ENCODE measurements around the gene RNU1-3. TPM values are rescaled to one million over a fixed set of nuclear protein-coding genes. Genes with fewer than 3 reads are reported as not detected.
"Not testable (repeated sequence)": the region's sequence is repeated elsewhere in the genome, so short reads cannot be mapped to it uniquely, and the experiment has no call there.

The RNU1-3 gene
- total RNA-seq, 2 donors from 2014 or later: 1,159 to 2,517 TPM

GRCh38 chr1:16677552-16678431 is 11.0 kb upstream of the RNU1-3 start:
- H3K4me1 ChIP-seq: no peaks in the 10 kb centered on the region
- no peak overlapping the region for H3K9ac ChIP-seq (ENCODE audit: low read depth in 2 of 2, low read length in 2 of 2)
- no peak for TF ChIP-seq CTCF (IDR thresholded peaks at IDR 0.05)
- H3K27me3 ChIP-seq: no peaks in the 10 kb centered on the region
- no peaks in the 10 kb centered on the region for H3K36me3 ChIP-seq
- DNase-seq: peak; percentile 47
- no peak overlapping the region for H3K27ac ChIP-seq
- intact Hi-C loops (cut with DNase I): no loop called here
- no peaks in the 10 kb centered on the region for H3K9me3 ChIP-seq
- H3K4me3 ChIP-seq: no peak overlapping the region

GRCh38 chr1:16676661-16677523 is 10.1 kb upstream of the RNU1-3 start:
- DNase-seq; intact Hi-C loops (cut with DNase I); H3K4me1 ChIP-seq: not testable (repeated sequence)

DNA sequence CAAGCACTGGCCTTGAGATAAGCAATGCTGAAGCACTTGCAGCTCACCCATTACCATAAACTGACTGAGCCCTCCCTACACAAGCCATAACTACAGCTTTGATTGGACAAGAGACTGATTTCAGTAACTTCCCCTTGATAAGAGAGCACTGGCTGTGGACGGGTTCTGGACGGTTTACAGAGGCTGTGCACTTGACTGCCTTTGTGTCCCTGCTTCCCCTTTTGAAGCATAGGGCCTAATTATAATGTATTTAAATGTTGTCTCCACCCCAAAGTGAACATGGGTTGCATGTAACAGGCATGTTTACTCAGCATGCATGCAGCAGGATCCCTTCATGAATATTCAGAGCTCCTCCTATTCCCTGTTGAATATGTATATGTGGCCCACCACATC is 8.4 kb upstream of the RNU1-3 start:
- H3K4me3 ChIP-seq; intact Hi-C loops (cut with DNase I); H3K9me3 ChIP-seq: not testable (repeated sequence)

More at GRCh38 chr1:16676661-16677523, 10.1 kb upstream of the RNU1-3 start:
- H3K27me3 ChIP-seq; H3K36me3 ChIP-seq; H3K4me3 ChIP-seq; H3K9ac ChIP-seq (ENCODE audit: low read depth in 2 of 2, low read length in 2 of 2); H3K9me3 ChIP-seq; H3K27ac ChIP-seq: not testable (repeated sequence)

DNA sequence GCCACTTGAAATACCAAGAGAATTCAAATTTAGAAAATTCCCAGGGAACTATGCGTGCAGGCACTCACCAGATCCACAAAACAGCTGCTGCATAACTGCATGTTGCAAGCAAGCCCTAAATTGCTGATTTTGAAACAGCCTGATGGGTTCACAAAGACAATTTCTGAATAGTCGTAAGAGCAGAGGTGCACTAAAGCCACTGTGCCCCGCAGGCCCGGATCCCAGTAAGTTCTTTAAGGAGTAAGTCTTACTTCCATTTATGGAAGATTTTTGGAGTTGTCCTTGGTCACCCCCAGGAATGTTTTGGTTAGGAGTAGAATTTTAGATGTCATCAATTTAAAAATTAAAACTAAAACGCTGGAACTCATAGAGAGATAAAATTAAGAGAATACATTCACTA is 7.2 kb upstream of the RNU1-3 start:
- H3K9me3 ChIP-seq; H3K4me1 ChIP-seq; intact Hi-C loops (cut with DNase I); H3K36me3 ChIP-seq; DNase-seq; H3K27ac ChIP-seq; H3K4me3 ChIP-seq; H3K9ac ChIP-seq (ENCODE audit: low read depth in 2 of 2, low read length in 2 of 2); H3K27me3 ChIP-seq: not testable (repeated sequence)

More for the DNA sequence above, 8.4 kb upstream of the RNU1-3 start:
- H3K36me3 ChIP-seq; H3K9ac ChIP-seq (ENCODE audit: low read depth in 2 of 2, low read length in 2 of 2); H3K27ac ChIP-seq; DNase-seq; H3K4me1 ChIP-seq; H3K27me3 ChIP-seq: not testable (repeated sequence)

DNA sequence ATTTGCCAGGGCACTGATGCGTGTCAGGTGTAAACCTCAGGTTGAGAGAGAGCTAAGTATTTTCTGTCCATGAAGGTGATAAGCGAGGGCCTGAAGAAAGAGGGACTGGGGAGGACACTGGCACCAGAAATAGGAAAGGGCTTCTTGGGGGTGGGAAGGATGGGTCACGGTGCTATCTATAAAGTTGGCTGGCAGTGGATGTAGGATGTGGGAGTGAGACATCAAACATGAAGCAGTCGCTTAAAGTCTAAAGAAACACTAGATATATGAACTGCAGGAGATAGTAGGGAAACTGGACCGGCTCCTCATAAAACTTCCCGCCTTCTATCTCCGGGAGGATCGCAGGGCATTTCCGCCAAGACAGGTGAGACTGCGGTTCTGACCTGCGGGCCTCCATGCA is 912 bp downstream of the RNU1-3 start:
- H3K9ac ChIP-seq (ENCODE audit: low read depth in 2 of 2, low read length in 2 of 2); H3K27me3 ChIP-seq; H3K4me1 ChIP-seq; H3K27ac ChIP-seq; H3K9me3 ChIP-seq; H3K4me3 ChIP-seq; DNase-seq; H3K36me3 ChIP-seq; intact Hi-C loops (cut with DNase I): not testable (repeated sequence)

GRCh38 chr1:16658234-16658633 is 8.5 kb downstream of the RNU1-3 start:
- H3K4me1 ChIP-seq; H3K9ac ChIP-seq (ENCODE audit: low read depth in 2 of 2, low read length in 2 of 2); DNase-seq; H3K36me3 ChIP-seq; H3K27me3 ChIP-seq; H3K9me3 ChIP-seq; intact Hi-C loops (cut with DNase I); H3K4me3 ChIP-seq; H3K27ac ChIP-seq: not testable (repeated sequence)

DNA sequence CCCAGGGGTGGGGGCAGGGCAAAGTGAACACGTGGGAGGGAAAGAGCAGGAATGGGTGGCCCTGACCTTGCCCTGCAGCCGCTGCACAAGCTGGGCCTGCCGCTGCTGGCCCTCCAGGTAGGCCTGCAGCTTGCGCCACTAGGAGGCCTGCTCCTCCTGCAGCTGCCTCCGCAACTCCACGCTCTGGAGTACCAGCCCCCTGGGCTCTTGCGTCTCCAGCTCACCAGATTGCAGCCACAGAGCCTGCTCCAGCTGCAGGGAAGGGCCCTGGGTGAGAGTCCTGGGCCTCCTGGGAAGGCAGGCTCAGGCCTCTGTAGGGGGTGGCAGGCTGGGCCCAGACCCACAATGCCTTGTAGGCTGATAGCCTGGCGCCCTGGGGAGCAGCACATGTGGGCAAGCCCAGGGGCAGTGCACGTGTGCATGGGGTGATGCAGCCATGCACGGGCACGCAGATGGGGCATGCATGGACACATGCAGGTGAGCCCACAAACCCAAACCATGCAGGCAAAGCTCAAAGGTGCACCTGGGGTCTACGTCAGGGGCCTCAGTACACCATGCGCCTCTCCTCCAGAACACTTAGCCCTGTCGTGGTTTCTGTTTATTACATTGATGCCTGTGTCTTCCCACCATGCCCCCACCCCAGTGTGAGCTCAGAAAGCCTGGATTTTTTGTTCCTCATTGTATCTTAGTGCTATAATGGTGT is 9.6 kb downstream of the RNU1-3 start:
- intact Hi-C loops (cut with DNase I); DNase-seq; H3K4me3 ChIP-seq; H3K27me3 ChIP-seq; H3K9me3 ChIP-seq; H3K4me1 ChIP-seq; H3K9ac ChIP-seq (ENCODE audit: low read depth in 2 of 2, low read length in 2 of 2); H3K36me3 ChIP-seq; H3K27ac ChIP-seq: not testable (repeated sequence)

GRCh38 chr1:16656574-16656973 is 10.2 kb downstream of the RNU1-3 start:
- H3K9ac ChIP-seq (ENCODE audit: low read depth in 2 of 2, low read length in 2 of 2); H3K27ac ChIP-seq; DNase-seq; H3K27me3 ChIP-seq; H3K4me3 ChIP-seq; H3K4me1 ChIP-seq; H3K36me3 ChIP-seq; intact Hi-C loops (cut with DNase I); H3K9me3 ChIP-seq: not testable (repeated sequence)

DNA sequence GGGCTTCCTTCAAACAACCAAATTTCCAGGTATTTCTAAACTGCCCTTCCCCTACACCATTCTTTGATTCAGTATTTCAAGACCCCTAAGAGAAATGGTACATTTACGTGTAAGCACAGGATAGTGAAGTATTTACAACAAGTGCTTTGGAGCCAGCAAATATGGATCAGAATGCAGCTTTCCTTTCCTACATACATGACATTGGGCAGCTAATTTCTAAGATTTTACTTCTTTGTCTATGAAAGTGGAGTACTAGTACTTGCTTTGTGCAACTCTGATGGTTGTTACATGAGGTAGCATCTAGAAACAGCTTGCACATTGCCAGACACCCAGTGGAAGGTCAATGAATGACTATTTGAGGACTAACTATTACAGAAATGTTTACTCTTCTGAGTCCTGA is 15.2 kb downstream of the RNU1-3 start:
- H3K9me3 ChIP-seq; intact Hi-C loops (cut with DNase I); H3K9ac ChIP-seq (ENCODE audit: low read depth in 2 of 2, low read length in 2 of 2); DNase-seq; H3K27me3 ChIP-seq; H3K27ac ChIP-seq; H3K4me3 ChIP-seq; H3K4me1 ChIP-seq; H3K36me3 ChIP-seq: not testable (repeated sequence)

GRCh38 chr1:16649960-16650359 is 16.8 kb downstream of the RNU1-3 start:
- H3K9me3 ChIP-seq; H3K27ac ChIP-seq; H3K36me3 ChIP-seq; H3K27me3 ChIP-seq; H3K4me3 ChIP-seq; H3K9ac ChIP-seq (ENCODE audit: low read depth in 2 of 2, low read length in 2 of 2); DNase-seq; H3K4me1 ChIP-seq; intact Hi-C loops (cut with DNase I): not testable (repeated sequence)

GRCh38 chr1:16649390-16649789 is 17.4 kb downstream of the RNU1-3 start:
- peak; percentile 23 for DNase-seq

GRCh38 chr1:16648756-16649155 is 18.0 kb downstream of the RNU1-3 start:
- DNase-seq; H3K4me3 ChIP-seq; intact Hi-C loops (cut with DNase I): not testable (repeated sequence)

More at GRCh38 chr1:16649390-16649789, 17.4 kb downstream of the RNU1-3 start:
- H3K4me1 ChIP-seq; H3K27me3 ChIP-seq; H3K4me3 ChIP-seq; H3K9ac ChIP-seq (ENCODE audit: low read depth in 2 of 2, low read length in 2 of 2); H3K9me3 ChIP-seq; intact Hi-C loops (cut with DNase I); H3K27ac ChIP-seq; H3K36me3 ChIP-seq: not testable (repeated sequence)

More at GRCh38 chr1:16648756-16649155, 18.0 kb downstream of the RNU1-3 start:
- not testable (repeated sequence) for H3K9me3 ChIP-seq; H3K9ac ChIP-seq (ENCODE audit: low read depth in 2 of 2, low read length in 2 of 2); H3K36me3 ChIP-seq; H3K27ac ChIP-seq; H3K4me1 ChIP-seq; H3K27me3 ChIP-seq

Data from colonic mucosa (tissue), 4 donors.